K562 (cell line): ENCODE measurements around the gene PAQR6. TPM values are rescaled to one million over a fixed set of nuclear protein-coding genes. Genes with fewer than 3 reads are reported as not detected.

Experiments used
- BACH1 ChIP-seq: fragments of 200-800 bp; sonication (Bioruptor generic); IDR thresholded peaks from 2 replicates; pipeline ENCODE4 v1.6.1; 2016; ENCODE audit warnings: missing genetic modification characterization, missing compliant biosample characterization
- CGGBP1 ChIP-seq: fragments of 250-450 bp; sonication (Bioruptor Pico); IDR thresholded peaks from 2 replicates; pipeline ENCODE4 v1.9.0; 2021; ENCODE audit warnings: mild to moderate bottlenecking
- ETS1 ChIP-seq: conservative IDR thresholded peaks from 2 replicates; pipeline ENCODE4 v1.6.1; 2011; ENCODE audit warnings: low read depth, mild to moderate bottlenecking, low read length; ENCODE audit not compliant: control insufficient read depth
- HES1 ChIP-seq: fragments of 450-650 bp; IDR thresholded peaks from 2 replicates; pipeline ENCODE4 v1.6.1; 2016; ENCODE audit warnings: low read depth, mild to moderate bottlenecking, moderate library complexity
- KHSRP ChIP-seq: fragments of 450-650 bp; IDR thresholded peaks from 2 replicates; pipeline ENCODE4 v1.6.1; 2017
- MCM2 ChIP-seq: fragments of 450-650 bp; IDR thresholded peaks from 2 replicates; pipeline ENCODE4 v1.6.1; 2017; ENCODE audit warnings: low read depth, mild to moderate bottlenecking
- MIER1 ChIP-seq: fragments of 450-650 bp; IDR thresholded peaks from 2 replicates; pipeline ENCODE4 v1.6.1; 2016; ENCODE audit warnings: antibody characterized with exemption, mild to moderate bottlenecking, low read depth
- NEUROD1 ChIP-seq: fragments of 150-350 bp; IDR thresholded peaks from 2 replicates; pipeline ENCODE4 v1.6.1; 2014; ENCODE audit warnings: borderline replicate concordance, low read length, low read depth; ENCODE audit not compliant: partially characterized antibody
- RAD51 ChIP-seq: fragments of 450-650 bp; IDR thresholded peaks from 2 replicates; pipeline ENCODE4 v1.7.1; 2016; ENCODE audit warnings: low read depth, mild to moderate bottlenecking, borderline replicate concordance
- SIRT6 ChIP-seq: IDR thresholded peaks from one replicate; pipeline ENCODE4 v1.6.1; 2012; ENCODE audit warnings: low read depth, mild to moderate bottlenecking, control low read depth, inconsistent platforms, low read length, moderate library complexity
- SRSF7 ChIP-seq: fragments of 200-400 bp; formaldehyde crosslinking; optimal IDR thresholded peaks from 2 replicates; pipeline ENCODE3; 2017; ENCODE audit warnings: mild to moderate bottlenecking, low read depth, low read length
- ZBTB8A ChIP-seq: fragments of 450-650 bp; IDR thresholded peaks from 2 replicates; pipeline ENCODE4 v1.6.1; 2018; ENCODE audit warnings: mild to moderate bottlenecking, moderate library complexity; ENCODE audit not compliant: partially characterized antibody
- ZC3H8 ChIP-seq: fragments of 450-650 bp; IDR thresholded peaks from 2 replicates; pipeline ENCODE4 v1.6.1; 2017
- ZNF384 ChIP-seq: IDR thresholded peaks from 2 replicates; pipeline ENCODE4 v1.6.1; 2012; ENCODE audit warnings: low read depth, low read length, improper control_type of control experiment
- ZNF444 ChIP-seq: fragments of 250-450 bp; sonication (Bioruptor Pico); IDR thresholded peaks from 2 replicates; pipeline ENCODE4 v1.4.0; 2020; ENCODE audit warnings: mild to moderate bottlenecking, moderate library complexity
- polyA plus RNA-seq, 8 experiments: library from polyadenylated mRNA; depleted of rRNA in 4 of 8; stranded (reverse) in 5 of 8; unstranded in 3 of 8; fragments of >200 nt; fragmentation: Nextera tagmentation in 2 of 8; fragmentation: Illumina TruSeq in 1 of 8; extraction: Ambion mirVana in 2 of 8; extraction: Trizol in 1 of 8; gene quantifications; 2 replicates each; pipeline versions ENCODE4 v1.2.1 to v1.2.3, GENCODE V29; 2011 to 2014; ENCODE audit warnings: inconsistent platforms in 1 of 8, missing spikeins in 1 of 8
- total RNA-seq, 7 experiments: library from RNA; depleted of rRNA in 6 of 7; stranded (reverse); fragments of >200 nt in 6 of 7; fragmentation: Illumina TruSeq in 2 of 7; extraction: Trizol in 2 of 7; gene quantifications; 2 replicates each; pipeline versions ENCODE4 v1.2.1 to v1.2.3, GENCODE V29; 2011 to 2021; ENCODE audit warnings: low replicate concordance in 1 of 7
- TF ChIP-seq, protein P1 (sequence below): fragments of 450-650 bp; IDR thresholded peaks from 2 replicates; pipeline ENCODE4 v1.6.1; 2018; ENCODE audit not compliant: partially characterized antibody
- TF ChIP-seq, protein P2 (sequence below): fragments of 450-650 bp; conservative IDR thresholded peaks from 2 replicates; pipeline ENCODE4 v1.6.1; 2016; ENCODE audit warnings: missing genetic modification characterization, low read depth, mild to moderate bottlenecking, control low read depth, missing compliant biosample characterization
- TF ChIP-seq, protein P3 (sequence below): fragments of 250-450 bp; sonication (Bioruptor Pico); IDR thresholded peaks from 2 replicates; pipeline ENCODE4 v1.4.0; 2020; ENCODE audit warnings: mild to moderate bottlenecking, moderate library complexity

The PAQR6 gene
- total and polyA plus RNA-seq, 9 of the 15 experiments (the other 6 are each of a cell fraction or from before 2014, with no cell fraction given) = 0.07 to 1.8 (median 0.62) TPM

DNA sequence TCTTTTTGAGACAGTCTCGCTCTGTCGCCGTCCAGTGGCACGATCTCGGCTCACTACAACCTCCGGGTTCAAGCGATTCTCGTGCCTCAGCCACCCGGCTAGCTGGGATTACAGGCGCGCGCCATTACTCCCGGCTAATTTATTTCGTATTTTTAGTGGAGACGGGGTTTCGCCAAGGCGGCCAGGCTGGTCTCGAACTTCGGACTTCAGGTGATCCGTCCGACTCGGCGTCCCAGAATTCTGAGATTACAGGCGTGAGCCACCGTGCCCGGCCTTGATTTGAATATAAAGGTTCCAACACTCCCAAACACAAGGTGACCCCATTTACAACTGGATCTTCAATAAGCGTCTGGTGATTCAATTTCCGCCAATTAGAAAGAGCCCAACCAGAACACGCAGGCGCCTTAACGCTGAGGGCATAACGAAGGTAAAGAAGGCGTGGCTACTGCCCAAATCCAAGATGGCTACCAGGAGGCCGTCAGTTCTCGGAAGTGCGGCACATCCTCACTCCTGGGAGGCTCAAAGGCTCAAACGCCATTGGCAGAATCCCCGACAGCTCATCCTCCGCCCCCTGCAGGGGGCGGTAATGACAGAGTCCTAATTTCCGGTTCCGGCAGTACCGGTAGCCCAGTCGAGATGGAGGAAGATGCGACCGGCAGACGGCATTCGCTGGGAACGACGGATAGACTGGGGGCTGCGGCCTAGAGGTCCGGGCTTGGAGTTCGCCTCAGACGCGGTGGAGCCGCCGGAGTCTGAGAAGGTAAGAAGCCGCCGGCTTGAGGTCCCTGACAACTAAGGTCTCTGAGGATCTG is 54.2 kb downstream of the PAQR6 start, which contains the start of gene SLC25A44 (continued):
- peak; percentile 80 for TF ChIP-seq ETS1
- TF ChIP-seq KHSRP = no peak
- TF ChIP-seq ZNF444 (CRISPR knock-in tag) = no peak
- TF ChIP-seq, protein P1, sequence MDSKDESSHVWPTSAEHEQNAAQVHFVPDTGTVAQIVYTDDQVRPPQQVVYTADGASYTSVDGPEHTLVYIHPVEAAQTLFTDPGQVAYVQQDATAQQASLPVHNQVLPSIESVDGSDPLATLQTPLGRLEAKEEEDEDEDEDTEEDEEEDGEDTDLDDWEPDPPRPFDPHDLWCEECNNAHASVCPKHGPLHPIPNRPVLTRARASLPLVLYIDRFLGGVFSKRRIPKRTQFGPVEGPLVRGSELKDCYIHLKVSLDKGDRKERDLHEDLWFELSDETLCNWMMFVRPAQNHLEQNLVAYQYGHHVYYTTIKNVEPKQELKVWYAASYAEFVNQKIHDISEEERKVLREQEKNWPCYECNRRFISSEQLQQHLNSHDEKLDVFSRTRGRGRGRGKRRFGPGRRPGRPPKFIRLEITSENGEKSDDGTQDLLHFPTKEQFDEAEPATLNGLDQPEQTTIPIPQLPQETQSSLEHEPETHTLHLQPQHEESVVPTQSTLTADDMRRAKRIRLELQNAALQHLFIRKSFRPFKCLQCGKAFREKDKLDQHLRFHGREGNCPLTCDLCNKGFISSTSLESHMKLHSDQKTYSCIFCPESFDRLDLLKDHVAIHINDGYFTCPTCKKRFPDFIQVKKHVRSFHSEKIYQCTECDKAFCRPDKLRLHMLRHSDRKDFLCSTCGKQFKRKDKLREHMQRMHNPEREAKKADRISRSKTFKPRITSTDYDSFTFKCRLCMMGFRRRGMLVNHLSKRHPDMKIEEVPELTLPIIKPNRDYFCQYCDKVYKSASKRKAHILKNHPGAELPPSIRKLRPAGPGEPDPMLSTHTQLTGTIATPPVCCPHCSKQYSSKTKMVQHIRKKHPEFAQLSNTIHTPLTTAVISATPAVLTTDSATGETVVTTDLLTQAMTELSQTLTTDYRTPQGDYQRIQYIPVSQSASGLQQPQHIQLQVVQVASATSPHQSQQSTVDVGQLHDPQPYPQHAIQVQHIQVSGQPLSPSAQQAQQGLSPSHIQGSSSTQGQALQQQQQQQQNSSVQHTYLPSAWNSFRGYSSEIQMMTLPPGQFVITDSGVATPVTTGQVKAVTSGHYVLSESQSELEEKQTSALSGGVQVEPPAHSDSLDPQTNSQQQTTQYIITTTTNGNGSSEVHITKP = peak; percentile 22
- TF ChIP-seq, protein P2, sequence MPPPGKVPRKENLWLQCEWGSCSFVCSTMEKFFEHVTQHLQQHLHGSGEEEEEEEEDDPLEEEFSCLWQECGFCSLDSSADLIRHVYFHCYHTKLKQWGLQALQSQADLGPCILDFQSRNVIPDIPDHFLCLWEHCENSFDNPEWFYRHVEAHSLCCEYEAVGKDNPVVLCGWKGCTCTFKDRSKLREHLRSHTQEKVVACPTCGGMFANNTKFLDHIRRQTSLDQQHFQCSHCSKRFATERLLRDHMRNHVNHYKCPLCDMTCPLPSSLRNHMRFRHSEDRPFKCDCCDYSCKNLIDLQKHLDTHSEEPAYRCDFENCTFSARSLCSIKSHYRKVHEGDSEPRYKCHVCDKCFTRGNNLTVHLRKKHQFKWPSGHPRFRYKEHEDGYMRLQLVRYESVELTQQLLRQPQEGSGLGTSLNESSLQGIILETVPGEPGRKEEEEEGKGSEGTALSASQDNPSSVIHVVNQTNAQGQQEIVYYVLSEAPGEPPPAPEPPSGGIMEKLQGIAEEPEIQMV (tag) = no peak
- no peak for TF ChIP-seq NEUROD1
- TF ChIP-seq MIER1 = no peak
- no peak for TF ChIP-seq SIRT6
- peak; percentile 19; the same call in 1 of the 2 replicates for TF ChIP-seq ZNF384
- TF ChIP-seq BACH1 (tag) = no peak
- TF ChIP-seq RAD51 = peak; percentile 37; the same call in 1 of the 2 replicates
- no peak for TF ChIP-seq MCM2
- TF ChIP-seq, protein P3, sequence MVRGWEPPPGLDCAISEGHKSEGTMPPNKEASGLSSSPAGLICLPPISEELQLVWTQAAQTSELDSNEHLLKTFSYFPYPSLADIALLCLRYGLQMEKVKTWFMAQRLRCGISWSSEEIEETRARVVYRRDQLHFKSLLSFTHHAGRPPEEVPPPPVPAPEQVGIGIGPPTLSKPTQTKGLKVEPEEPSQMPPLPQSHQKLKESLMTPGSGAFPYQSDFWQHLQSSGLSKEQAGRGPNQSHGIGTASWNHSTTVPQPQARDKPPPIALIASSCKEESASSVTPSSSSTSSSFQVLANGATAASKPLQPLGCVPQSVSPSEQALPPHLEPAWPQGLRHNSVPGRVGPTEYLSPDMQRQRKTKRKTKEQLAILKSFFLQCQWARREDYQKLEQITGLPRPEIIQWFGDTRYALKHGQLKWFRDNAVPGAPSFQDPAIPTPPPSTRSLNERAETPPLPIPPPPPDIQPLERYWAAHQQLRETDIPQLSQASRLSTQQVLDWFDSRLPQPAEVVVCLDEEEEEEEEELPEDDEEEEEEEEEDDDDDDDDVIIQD = no peak
- TF ChIP-seq ZC3H8 = no peak
- no peak for TF ChIP-seq ZBTB8A
- peak; percentile 62; the same call in 1 of the 2 replicates for TF ChIP-seq CGGBP1 (CRISPR knock-in tag)
- no peak for TF ChIP-seq SRSF7
- no peak for TF ChIP-seq HES1
